ENCODE results near the gene ST6GALNAC2.

ST6GALNAC2 gene

GRCh38 chr17:76528528-76529223 lies 57.0 kb downstream of the ST6GALNAC2 start:
- TF ChIP-seq, protein P1, sequence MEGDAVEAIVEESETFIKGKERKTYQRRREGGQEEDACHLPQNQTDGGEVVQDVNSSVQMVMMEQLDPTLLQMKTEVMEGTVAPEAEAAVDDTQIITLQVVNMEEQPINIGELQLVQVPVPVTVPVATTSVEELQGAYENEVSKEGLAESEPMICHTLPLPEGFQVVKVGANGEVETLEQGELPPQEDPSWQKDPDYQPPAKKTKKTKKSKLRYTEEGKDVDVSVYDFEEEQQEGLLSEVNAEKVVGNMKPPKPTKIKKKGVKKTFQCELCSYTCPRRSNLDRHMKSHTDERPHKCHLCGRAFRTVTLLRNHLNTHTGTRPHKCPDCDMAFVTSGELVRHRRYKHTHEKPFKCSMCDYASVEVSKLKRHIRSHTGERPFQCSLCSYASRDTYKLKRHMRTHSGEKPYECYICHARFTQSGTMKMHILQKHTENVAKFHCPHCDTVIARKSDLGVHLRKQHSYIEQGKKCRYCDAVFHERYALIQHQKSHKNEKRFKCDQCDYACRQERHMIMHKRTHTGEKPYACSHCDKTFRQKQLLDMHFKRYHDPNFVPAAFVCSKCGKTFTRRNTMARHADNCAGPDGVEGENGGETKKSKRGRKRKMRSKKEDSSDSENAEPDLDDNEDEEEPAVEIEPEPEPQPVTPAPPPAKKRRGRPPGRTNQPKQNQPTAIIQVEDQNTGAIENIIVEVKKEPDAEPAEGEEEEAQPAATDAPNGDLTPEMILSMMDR (IDR thresholded peaks at IDR 0.05), result no peak

- TF ChIP-seq, protein P1 (IDR thresholded peaks at IDR 0.05), result no peak
These were observed 57.5 kb downstream of the ST6GALNAC2 start for GRCh38 chr17:76528156-76528527.

GRCh38 chr17:76527430-76528111 lies 58.1 kb downstream of the ST6GALNAC2 start:
- TF ChIP-seq, protein P1 (IDR thresholded peaks at IDR 0.05), result no peak

DNA sequence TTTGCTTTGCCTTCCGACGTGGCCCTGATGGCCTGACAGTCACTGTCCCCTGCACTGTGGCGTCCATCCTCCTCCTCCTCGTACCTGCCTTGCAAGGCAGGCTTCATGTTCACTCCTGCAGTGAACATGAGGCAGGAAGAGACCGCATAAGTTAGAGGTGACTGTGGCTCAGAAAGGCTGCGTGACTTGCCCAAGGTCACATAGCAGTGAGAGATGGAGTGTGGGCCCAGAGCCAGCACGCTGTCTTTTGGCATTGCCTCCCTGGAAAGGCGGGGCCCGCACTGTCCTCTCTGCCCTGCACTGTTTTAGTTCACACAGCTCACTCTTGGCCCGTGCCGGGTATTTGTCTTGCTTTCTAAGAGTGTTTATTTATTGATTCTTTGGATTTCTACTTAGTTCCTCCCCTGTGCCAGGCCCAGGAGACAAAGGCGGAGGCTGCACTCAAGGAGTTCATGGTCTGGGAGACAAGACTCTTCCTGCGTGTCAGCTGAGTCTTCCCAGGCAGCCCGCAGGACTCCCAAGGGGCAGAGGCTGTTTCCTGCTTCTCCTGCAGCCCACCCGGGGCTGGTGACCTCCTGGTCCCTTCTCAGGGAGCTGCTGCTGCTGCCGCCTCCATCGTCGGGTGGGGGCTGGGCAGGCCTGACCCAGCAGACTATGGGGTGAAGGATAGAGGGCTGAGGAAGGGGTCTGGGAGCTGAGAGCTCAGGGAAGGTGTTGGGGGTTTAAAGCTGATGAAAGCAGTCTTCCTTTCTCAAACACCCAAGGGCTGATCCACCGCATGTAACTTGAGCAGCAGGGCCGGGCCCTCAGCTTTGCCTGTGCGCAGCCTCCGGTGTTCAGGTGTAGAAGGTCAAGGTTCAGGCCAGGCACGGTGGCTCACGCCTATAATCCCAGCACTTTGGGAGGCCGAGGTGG lies 60.8 kb downstream of the ST6GALNAC2 start:
- TF ChIP-seq, protein P1 (IDR thresholded peaks at IDR 0.05), result no peak

DNA sequence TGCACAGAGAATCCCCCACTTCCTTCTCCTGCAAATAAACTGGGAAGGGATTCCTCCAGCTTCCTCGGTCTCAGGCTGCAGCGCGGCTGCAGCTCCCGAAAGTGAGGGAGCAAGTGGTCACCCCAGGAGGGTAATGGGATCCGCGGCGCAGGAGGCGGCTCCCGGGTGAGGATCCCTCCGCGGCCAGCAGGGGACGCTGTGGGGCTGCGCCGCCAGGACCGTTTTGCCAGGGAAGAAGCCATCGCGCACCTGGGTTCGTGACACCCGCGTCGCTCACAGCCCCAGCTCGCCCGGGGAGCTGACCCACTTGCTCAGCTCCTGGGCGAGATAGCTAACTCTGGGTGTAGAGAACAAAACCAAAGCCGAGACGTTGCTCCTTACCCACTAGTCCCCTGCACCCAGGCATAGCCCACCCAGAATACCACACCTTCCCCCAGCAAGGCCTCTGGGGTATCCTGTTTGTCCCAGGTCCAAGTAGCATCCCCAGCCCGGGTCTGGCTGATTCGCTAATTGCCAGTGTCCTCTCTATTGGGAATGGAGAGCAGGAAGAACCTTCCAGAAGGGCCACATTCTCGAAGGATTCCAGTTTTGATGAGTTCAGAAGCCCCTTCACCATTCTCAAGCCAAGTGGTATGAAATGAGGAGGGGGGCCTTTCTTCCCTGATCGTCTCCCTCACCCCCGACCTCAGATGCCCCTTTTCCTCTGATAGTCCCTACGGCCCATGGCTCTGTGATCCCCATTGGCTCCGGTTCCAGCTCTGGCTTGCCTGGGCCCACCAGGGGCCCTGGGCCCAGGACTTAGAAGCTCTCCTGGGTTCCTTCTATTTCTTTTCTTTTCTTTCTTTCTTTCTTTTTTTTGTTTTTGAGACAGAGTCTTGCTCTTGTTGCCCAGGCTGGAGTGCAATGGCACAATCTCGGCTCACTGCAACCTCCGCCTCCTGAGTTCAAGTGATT lies 62.3 kb downstream of the ST6GALNAC2 start:
- TF ChIP-seq, protein P1 (IDR thresholded peaks at IDR 0.05), result peak; percentile 100

- TF ChIP-seq, protein P1 (IDR thresholded peaks at IDR 0.05), result no peak
These were observed 64.4 kb downstream of the ST6GALNAC2 start for GRCh38 chr17:76521262-76521661.

All from LNCAP (cell line).